Eye (tissue), 1 donor: ENCODE results near the gene CCDC74B.
"Not testable (repeated sequence)": the region's sequence is repeated elsewhere in the genome, so short reads cannot be mapped to it uniquely, and the experiment has no call there.

ENCODE experiments used
- DNase-seq: peaks from one replicate; pipeline ENCODE4 v3.0.0-alpha.2; 2015

Gene CCDC74B

DNA sequence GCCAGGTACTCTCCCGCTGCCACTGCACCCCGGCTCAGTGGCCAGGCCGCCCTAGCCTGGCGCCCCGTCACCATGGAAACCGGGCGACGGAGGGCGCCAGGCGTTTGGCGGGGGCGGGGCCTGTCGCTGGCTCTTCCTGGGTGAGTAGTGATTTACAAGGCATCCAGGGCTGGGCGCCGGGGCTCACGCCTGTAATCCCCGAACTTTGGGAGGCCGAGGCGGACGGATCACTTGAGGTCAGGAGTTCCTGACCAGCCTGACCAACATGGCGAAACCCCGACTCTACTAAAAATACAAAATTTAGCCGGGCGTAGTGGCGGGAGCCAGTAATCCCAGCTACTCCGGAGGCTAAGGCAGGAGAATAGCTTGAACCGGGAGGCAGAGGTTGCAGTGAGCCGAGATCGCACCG is at the start of gene CCDC74B:
Gene CCDC74B (minus strand): TSS at position 107 of the 409 bp plus-strand sequence. CDS start 116 bp downstream, outside the sequence.
- peak; percentile 68 for DNase-seq

DNA sequence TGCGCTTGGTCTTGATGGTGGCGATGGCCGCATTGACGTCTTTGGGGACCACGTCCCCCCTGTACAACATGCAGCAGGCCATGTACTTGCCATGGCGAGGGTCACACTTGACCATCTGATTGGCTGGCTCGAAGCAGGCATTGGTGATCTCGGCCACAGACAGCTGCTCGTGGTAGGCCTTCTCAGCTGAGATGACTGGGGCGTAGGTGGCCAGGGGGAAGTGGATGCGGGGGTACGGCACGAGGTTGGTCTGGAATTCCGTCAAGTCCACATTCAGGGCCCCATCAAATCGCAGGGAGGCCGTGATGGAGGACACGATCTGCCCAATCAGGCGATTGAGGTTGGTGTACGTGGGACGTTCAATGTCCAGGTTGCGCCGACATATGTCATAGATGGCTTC is 48.9 kb upstream of the CCDC74B start:
- not testable (repeated sequence) for DNase-seq

DNA sequence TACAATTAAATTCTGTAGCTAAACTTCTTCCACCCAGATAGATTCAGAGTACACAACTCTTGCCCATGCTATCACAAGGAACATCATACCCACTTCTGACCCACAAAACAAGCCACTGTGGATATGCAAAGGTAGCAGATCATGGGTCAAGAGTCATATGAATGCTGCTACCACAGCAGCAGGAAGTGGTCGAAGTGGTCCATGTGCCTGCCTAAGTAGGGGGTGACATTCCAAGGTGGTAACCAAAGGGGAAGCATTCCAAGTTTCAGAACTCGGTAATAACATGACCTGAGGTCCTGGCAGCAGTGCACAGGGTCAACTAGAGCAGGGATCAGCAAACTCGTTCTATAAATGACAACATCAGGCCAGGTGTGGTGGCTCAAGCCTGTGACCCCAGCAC is 47.5 kb upstream of the CCDC74B start:
- not testable (repeated sequence) for DNase-seq

DNA sequence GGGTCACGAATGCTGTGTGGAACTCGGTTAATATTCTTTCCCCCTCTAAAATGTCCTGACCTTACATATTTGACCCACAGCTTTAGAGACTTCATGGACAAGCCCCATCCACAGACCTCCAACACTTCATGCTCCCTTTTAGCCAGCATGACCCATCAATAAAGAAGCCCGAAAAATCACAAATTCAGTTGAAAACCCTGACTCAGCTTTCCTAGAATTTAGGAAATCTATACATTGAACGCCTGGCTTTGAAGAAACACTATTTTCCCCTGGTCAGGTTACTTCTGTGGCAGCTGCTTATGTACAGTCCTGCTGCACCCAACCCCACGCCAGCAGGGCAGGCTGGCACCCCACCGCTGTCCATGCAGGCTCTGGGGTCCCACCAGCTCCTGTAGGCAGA is 46.4 kb upstream of the CCDC74B start:
- DNase-seq = not testable (repeated sequence)

DNA sequence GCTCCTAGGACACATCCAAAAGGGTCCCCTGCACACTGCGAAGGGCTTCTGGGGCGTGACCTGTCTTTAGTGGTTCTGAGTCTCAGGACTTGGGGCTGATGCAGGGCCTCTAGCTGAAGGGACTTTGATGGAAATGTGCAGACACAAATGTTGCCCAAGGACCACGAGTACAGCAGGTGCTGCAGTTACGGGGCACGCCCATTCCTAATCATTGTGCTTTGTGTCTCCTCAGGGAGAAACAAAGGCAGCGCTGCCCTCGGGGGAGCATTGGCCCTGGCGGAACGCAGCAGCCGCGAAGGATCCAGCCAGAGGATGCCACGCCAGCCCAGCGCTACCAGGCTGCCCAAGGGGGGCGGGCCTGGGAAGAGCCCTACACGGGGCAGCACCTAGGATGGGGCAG is 45.3 kb upstream of the CCDC74B start:
- no peak for DNase-seq

DNA sequence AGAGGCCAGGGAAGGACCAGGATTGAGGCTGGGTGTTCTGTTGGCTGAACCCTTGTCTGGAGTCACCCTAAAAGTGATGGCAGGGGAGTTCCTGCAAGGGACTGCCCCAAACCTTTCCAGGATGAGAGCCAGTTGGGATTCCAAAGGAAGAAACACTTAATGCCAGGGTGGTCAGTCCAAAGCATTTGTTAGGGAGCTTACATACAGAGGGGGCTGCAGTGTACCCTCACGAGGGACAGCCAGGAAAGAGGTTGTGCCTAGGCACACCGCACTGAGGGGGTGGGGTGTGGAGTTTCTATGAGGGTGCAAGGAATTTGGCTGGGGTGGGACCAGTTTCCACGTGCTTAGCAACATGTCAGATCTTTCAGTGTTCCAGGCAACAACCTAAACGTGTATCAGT is 44.0 kb upstream of the CCDC74B start:
- DNase-seq = not testable (repeated sequence)

DNA sequence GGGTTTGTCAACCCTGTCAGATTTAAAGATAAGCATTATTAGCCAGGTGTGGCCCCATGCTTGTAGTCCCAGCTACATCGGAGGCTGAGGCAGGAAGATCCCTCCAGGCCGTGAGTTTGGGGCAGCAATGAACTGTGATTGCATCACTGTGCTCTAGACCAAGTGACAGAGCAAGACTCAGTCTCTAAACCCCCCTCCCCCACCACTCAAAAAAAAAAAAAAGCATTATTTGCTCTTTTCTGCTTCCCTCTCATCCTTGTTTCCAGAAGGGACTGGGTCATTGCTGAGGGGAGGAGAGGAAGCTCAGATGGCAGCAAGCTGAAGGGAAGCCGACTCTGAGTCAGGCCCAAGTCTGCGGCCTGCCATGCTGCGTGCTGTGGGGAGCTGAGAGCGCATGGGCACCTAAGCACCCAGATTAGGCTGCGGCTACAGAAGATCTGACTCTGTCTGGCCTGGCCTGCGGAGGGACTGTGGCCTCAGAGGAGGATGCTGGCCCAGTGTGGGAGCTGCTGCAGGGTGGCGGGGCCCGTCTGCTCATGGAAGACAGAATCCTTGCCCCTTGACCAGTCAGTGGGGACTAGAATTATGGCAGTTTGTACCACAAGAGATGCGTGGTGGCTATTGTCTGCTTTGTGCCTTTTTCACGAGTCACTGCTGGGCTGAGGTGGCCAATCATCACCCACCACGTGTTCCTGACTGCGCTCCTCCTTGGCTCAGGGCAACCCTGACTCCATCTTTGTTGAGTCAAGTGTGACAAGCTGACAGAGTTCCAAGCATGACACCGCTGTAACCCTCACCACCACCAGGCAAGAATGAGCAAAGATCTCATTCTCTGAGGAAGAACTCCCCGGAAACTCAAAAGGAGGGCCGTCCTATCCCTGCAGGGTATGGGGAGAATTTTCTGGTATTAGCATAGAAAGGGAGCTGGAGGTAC is 43.2 kb upstream of the CCDC74B start:
- not testable (repeated sequence) for DNase-seq

DNA sequence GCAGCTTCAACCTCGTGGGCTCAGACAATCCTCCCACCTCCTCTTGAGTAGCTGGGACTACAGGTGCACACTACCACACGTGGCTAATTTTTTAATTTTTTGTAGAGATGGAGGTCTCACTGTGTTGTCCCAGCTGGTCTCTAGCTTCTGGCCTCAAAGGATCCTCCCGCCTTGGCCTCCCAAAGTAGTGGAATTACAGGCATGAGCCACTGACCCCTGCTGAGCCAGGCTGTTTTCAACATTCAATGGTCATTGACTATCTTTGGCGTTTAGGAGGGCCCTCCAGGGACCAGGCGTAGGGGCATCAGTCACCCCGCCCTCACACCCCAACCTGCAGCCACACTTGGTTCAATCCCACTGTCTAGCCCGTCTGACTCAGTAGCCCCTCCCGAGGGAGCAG is 42.4 kb upstream of the CCDC74B start:
- DNase-seq = no peak

DNA sequence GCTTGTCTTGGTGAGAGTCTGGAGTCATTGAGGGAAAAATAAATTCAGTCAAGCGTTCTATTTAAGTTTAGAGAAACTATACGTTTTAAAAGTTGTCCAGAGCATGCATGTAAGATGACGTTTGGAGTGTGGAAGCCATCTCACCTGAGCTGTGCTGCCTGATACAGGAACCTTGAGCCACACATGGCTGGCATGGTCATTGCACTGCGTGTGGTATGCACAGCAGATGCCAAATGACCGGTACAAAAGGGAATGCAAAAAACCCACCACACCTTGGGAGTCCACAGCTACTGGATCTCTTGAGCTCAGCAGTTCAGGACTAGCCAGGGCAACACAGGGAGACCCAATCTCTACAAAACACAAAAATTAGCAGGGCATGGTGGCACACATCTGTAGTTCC is 41.5 kb upstream of the CCDC74B start:
- no peak for DNase-seq

DNA sequence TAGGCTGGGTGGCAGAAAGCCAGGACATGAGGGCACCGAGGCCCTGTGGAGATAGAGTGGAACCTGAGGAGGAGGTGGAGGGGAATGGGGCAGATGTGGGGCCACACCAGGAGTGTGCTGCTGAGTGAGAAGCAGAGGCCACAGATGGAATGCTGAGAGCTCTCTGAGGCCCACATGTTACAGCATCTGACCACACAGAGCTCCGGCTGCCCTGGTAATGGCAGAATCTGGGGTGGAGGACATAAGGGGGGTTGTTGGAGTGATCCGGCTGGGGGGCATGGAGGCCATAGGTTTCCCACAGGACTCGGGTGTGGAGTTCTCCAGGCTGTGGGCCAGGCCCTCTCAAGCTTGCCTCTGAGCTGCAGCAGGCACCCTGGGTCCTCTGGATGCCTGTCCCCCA is 41.0 kb upstream of the CCDC74B start:
- no peak for DNase-seq

DNA sequence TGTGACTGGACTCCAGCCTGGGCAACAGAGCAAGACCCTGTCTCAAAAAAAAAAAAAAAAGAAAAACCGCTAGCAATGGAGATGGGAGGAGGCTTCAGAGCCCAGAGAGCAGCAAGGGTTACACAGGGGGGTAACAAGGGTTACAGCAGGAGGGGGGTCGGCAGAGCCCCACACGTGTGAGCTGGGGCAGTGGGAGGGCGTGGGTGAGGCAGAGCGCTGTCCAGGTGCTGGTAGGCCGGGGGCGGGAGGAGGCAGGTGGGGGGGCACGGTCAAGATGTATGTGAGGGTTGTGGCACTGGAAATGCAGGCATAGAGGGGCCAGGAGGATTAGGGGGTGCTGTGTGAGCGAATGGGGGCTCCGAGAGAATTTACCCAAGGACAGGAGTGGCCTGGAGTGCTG is 40.5 kb upstream of the CCDC74B start:
- DNase-seq = no peak

DNA sequence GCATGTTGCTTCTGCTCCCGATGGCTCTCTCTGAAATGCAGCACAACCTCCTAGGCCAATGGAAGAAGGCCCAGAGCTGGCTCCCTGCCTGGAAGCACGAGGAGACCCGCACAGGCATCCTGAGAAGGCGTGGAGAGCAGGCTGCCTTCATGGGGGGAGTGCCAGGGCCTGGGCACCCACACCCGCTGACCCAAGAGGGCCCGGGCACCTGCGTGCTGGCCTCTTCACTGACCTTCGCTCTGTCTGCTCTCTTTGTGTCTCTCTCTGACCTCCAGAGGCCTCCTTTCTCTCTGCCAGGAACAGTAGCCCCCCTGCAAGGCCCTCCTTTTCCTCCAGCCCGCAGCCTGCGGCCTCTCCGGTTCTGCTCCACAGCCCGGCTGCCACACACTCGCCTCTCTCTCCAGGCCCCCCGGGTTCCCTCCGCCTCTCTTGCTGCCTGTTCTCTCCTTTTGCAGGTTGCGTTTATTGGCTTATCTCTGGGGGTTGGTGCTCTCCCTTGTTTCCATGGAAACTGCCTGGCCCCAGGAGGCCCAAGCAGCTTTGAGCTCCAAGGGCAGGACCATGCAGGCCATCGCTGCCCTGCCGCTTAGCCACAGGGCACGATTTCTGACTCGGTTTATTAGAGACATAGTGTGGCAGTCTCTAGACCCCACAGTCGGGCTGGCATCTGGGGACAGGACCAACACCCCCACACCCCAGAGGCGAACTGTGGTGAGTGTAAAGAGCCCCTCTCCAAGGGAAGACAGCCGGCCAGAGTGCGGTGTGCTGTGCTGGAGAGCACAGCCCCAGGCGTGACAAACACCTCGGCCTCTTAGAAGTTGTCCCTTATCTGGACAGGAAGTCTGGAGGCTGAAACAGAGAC is 38.8 kb upstream of the CCDC74B start:
- DNase-seq = peak; percentile 81

DNA sequence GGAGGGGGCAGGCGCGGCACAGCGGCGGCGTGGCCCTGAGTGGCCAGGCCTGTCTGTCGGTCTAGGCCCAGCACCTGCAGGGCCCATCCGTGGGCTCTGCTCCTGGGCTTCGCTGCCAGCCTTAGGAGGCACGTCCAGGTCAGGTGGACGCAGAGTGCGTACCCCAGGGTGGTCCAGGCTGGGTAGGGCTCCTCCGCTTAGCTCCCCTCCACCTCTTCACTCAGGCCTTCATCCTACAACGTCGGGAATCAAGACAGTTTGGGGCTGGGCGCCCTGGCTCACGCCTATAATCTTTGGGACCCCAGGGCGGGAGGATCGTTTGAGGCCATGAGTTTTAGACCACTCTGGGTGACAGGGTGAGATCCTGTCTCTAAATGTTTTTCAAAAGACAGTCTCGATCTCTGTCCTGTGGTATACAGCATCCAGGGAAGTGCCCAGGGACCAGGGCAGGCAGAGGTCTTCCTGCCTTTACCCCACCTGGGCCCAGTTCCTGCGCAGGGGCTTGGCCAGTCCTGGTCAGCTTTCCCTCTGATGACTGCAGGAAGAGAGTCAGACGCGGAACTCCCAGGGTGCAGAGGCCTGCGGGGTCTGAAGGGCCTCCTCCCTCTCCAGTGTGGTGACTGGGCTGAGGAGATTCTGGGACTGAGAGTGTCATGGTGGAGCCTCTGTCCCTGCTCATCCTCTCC is 38.1 kb upstream of the CCDC74B start:
- DNase-seq = peak; percentile 46

DNA sequence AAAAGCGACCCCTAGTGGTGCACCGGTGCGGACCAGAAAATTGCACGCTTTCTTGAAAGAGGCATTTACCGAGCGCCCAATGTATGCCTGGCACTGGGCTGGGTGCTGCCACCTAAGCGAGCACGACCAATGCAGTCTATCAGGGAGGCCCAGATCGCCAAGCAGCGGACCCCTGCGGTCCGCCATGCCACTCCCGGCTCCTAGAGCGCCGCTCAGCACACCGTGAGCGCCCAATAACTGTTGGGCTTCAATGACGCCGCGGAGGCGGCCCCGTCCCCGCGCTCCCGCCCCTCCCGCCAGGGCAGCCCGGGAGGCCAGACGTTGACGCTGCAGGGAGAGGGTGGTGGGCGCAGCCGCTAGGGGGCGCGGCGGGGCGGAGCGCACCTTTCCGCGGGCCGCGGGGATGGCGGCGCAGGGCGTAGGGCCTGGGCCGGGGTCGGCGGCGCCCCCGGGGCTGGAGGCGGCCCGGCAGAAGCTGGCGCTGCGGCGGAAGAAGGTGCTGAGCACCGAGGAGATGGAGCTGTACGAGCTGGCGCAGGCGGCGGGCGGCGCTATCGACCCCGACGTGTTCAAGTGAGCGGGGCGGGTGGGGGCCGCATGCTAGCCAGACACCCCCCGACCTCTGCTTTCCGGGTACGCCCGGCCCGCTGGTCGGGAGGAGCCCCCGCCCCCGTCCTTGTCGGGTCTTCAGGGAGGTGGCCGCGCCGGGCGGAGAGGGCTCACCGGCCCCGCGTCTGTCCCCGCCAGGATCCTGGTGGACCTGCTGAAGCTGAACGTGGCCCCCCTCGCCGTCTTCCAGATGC is 37.2 kb upstream of the CCDC74B start, which contains the start of gene MZT2B:
Gene MZT2B (plus strand): TSS at position 383 of the 803 bp plus-strand sequence. CDS start 21 bp downstream, at position 404.
- peak; percentile 96 for DNase-seq

DNA sequence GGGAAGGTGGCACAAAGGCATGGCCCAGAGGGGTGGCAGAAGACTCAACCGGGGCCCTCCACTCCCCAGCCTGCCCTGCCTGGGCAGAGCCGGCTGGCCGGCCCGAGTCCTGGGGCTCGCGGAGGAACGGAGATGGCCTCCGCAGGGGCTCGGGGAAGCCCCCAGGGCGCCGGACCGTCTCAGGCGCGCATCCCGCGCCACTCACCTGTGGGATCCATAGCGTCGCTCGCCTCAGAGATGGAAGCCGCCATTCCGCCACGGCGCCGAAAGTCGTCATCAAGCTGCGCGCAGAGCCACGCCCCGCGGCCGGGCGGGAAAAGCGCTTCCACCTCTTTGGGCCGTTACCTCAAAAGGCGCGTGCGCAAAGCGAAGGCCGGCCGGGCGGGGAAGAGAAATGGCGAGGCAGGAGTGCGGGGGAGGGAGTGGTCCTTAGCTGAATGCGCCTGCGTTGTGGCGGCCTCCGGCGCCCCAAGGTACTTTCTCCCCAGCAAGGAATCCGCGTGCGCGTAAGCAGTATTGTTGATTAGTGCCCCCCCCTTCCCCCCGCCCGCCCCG is 36.5 kb upstream of the CCDC74B start, which contains the start of gene SMPD4:
Gene SMPD4 (minus strand): TSS at position 278 of the 555 bp plus-strand sequence. CDS start 5,010 bp downstream, outside the sequence.
- peak; percentile 99 for DNase-seq

DNA sequence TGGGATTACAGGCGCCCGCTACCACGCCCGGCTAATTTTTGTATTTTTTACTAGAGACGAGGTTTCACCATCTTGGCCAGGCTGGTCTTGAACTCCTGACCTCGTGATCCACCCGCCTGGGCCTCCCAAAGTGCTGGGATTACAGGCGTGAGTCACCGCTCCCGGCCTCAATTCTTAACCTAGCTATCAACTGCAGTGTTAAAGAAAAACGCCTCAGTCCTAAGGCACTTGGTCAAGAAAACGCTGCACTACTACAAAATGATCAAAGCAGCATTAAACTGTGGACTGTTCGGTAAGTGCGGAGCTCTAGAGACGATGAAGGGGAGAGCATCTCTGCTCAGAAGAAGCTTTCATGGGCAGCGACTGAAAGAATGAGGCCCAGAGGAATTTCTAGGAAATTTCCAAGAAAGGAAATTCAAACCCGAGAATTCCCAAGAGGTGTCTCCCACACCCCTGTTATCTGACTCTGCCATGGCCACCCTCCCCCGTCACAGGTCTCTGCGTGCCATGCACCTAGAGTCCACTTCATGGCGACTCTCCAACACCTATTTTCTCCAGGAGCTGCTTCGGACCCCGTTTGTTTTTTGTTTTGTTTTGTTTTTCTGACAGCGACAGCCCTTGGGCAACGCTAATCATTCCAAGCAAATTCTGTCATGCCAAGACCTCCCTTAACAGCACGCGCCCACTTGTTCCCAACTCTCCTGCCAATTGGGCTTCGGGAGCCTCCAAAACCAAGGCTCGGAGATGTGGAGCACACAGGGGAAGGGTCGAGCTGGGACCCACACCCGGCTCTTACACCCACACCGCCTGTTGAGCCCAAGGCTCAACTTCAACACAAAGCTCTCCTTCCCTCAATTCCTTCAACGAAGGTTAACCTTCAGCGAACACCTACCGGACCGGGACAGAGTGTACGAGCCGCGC is 35.8 kb upstream of the CCDC74B start:
- DNase-seq = peak; percentile 9

DNA sequence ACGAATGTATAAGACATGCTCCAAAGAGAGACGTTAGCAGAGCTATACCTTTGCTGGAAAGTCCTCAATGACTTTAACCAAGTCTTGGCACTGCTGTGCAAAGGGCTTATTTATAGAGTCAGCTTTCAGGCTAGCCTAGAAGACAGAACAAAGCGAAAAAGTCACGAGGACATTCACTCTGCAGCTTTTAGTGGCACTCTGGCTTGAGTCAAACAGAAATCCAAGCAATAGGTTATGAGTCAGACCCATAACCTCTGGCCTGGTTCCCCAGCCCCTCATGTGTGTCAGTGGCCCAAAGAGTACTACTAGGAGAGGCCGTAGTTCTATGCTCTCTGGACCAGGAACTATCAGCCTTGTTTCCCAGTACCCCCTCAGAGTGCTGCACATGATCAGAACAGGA is 30.0 kb upstream of the CCDC74B start:
- DNase-seq = not testable (repeated sequence)

DNA sequence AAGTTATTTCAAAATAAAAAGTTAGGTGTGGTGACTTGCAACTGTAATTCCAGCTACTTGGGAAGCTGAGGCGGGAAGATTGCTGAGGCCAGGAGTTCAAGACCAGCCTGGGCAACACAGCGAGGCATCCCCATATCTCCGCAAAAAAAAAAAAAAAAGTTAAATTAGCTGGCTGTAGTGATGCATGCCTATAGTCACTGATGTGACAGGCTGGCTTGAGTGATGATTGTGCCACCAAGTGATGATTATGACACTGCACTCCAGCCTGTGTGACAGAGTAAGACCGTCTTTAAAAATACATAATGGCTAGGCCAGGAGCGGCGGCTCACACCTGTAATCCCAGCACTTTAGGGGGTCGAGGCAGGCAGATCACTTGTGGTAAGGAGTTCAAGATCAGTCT is 25.0 kb upstream of the CCDC74B start:
- DNase-seq = no peak

DNA sequence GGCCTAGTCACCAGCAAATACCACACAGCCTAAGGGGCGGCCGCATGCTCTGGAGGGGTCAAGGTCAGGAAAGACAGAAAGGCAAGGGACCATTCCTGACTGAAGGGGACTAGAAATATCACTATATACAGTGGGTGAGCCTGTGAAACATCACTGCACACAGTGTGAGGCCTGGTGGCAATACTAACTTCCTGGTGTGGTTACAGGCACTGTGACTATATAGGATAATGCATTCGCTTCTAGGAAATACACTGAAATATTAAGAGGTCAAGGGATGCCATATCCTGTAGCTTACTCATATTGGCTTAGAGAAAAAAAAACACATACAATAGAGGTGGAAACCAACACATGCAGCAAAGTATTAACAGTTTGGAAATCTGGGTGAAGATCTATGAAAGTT is 24.3 kb upstream of the CCDC74B start:
- DNase-seq = not testable (repeated sequence)

DNA sequence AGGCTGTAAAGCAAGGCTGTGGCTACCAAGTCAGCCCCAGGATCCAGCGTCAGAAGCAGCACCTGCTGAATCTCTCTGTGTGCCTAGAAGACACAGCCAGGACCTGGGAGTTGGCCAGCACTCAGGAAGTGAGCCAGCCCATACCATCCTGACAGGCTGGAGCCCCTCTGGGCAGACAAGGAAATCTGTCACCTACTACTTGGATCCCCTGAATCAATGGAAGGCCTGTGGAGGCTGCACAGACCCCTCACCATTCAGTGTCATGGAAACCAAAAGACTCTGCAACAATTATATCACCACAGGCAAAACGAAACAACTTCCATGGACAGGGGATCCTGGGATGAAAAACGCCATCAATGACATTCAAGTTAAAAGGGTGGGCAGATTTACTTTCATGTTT is 21.7 kb upstream of the CCDC74B start:
- not testable (repeated sequence) for DNase-seq
